Measurements from ENCODE around the gene IAPP. TPM values are rescaled to one million over a fixed set of nuclear protein-coding genes. Genes with fewer than 3 reads are reported as not detected.

Gene IAPP
- total and polyA plus RNA-seq, 9 of the 15 experiments (the other 6 are each of a cell fraction or from before 2014, with no cell fraction given), result not detected

DNA sequence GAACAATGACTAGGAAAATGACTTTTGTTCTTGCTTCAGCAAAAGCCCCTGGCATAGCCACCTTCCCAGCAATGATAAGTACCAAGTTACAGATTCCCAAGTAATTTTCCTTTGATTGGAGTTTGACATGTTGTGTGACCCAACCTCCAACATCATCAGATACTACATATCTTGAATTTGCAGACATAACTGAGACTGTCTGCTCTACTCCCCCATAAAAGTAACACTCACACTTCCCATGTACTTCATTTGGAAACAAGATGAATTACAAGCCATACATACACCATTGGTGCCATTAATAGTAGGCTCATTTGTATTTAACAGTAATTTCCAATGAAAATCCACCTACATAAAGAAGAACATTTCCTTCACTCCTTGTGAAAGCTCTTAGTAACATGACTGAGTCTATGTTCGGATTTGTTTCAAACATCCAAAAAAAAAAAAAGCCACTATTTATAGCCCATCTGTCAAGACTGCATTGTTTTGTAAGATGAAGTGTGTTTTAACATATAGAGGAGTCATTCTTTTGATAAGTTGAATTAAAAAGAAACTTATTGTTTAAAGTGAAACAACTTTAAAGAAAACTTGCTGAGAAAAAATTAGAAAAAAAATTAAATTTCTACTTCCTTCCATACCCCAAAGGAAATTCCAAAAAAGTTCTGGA lies 26.0 kb upstream of the IAPP start (continued):
- TF ChIP-seq KAT8 (IDR thresholded peaks at IDR 0.05; ENCODE audit: low read depth), result no peak
- TF ChIP-seq, protein P1, sequence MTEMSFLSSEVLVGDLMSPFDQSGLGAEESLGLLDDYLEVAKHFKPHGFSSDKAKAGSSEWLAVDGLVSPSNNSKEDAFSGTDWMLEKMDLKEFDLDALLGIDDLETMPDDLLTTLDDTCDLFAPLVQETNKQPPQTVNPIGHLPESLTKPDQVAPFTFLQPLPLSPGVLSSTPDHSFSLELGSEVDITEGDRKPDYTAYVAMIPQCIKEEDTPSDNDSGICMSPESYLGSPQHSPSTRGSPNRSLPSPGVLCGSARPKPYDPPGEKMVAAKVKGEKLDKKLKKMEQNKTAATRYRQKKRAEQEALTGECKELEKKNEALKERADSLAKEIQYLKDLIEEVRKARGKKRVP (CRISPR knock-in tag; IDR thresholded peaks at IDR 0.05), result no peak
- TF ChIP-seq, protein P2, sequence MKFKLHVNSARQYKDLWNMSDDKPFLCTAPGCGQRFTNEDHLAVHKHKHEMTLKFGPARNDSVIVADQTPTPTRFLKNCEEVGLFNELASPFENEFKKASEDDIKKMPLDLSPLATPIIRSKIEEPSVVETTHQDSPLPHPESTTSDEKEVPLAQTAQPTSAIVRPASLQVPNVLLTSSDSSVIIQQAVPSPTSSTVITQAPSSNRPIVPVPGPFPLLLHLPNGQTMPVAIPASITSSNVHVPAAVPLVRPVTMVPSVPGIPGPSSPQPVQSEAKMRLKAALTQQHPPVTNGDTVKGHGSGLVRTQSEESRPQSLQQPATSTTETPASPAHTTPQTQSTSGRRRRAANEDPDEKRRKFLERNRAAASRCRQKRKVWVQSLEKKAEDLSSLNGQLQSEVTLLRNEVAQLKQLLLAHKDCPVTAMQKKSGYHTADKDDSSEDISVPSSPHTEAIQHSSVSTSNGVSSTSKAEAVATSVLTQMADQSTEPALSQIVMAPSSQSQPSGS (CRISPR knock-in tag; IDR thresholded peaks at IDR 0.05), result no peak
- TF ChIP-seq ZNF764 (CRISPR knock-in tag; IDR thresholded peaks at IDR 0.05; ENCODE audit: low read depth), result no peak
- peak; percentile 58 for TF ChIP-seq CBFA2T2 (conservative IDR thresholded peaks at IDR 0.05)
- TF ChIP-seq ZNF507 (tag; conservative IDR thresholded peaks at IDR 0.05), result no peak
- no peak for TF ChIP-seq NFXL1 (CRISPR knock-in tag; IDR thresholded peaks at IDR 0.05)
- no peak for TF ChIP-seq ZFPM2 (CRISPR knock-in tag; IDR thresholded peaks at IDR 0.05)
- TF ChIP-seq ZNF57 (CRISPR knock-in tag; IDR thresholded peaks at IDR 0.05), result no peak
- TF ChIP-seq, protein P3, sequence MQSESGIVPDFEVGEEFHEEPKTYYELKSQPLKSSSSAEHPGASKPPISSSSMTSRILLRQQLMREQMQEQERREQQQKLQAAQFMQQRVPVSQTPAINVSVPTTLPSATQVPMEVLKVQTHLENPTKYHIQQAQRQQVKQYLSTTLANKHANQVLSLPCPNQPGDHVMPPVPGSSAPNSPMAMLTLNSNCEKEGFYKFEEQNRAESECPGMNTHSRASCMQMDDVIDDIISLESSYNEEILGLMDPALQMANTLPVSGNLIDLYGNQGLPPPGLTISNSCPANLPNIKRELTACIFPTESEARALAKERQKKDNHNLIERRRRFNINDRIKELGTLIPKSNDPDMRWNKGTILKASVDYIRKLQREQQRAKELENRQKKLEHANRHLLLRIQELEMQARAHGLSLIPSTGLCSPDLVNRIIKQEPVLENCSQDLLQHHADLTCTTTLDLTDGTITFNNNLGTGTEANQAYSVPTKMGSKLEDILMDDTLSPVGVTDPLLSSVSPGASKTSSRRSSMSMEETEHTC (IDR thresholded peaks at IDR 0.05), result no peak
- no peak for TF ChIP-seq POLR2AphosphoS5 (IDR thresholded peaks at IDR 0.05; ENCODE audit: control insufficient read depth, insufficient read depth, low read depth, low read length)
- peak; percentile 20; the same call in 1 of the 2 replicates for TF ChIP-seq JUND (IDR thresholded peaks at IDR 0.05; ENCODE audit: borderline replicate concordance, low read depth, low read length)
- no peak for TF ChIP-seq JUND (tag; IDR thresholded peaks at IDR 0.05; ENCODE audit: borderline replicate concordance, low read depth, low read length)
- TF ChIP-seq TRIM28 (IDR thresholded peaks at IDR 0.05), result no peak
- no peak for TF ChIP-seq ELF1 (tag; IDR thresholded peaks at IDR 0.05)
- TF ChIP-seq, protein P4, sequence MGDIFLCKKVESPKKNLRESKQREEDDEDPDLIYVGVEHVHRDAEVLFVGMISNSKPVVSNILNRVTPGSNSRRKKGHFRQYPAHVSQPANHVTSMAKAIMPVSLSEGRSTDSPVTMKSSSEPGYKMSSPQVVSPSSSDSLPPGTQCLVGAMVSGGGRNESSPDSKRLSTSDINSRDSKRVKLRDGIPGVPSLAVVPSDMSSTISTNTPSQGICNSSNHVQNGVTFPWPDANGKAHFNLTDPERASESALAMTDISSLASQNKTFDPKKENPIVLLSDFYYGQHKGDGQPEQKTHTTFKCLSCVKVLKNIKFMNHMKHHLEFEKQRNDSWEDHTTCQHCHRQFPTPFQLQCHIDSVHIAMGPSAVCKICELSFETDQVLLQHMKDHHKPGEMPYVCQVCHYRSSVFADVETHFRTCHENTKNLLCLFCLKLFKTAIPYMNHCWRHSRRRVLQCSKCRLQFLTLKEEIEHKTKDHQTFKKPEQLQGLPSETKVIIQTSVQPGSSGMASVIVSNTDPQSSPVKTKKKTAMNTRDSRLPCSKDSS (IDR thresholded peaks at IDR 0.05; ENCODE audit: low read depth, partially characterized antibody), result no peak
- TF ChIP-seq, protein P5, sequence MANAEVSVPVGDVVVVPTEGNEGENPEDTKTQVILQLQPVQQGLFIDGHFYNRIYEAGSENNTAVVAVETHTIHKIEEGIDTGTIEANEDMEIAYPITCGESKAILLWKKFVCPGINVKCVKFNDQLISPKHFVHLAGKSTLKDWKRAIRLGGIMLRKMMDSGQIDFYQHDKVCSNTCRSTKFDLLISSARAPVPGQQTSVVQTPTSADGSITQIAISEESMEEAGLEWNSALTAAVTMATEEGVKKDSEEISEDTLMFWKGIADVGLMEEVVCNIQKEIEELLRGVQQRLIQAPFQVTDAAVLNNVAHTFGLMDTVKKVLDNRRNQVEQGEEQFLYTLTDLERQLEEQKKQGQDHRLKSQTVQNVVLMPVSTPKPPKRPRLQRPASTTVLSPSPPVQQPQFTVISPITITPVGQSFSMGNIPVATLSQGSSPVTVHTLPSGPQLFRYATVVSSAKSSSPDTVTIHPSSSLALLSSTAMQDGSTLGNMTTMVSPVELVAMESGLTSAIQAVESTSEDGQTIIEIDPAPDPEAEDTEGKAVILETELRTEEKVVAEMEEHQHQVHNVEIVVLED (CRISPR knock-in tag; IDR thresholded peaks at IDR 0.05), result no peak
- TF ChIP-seq, protein P6, sequence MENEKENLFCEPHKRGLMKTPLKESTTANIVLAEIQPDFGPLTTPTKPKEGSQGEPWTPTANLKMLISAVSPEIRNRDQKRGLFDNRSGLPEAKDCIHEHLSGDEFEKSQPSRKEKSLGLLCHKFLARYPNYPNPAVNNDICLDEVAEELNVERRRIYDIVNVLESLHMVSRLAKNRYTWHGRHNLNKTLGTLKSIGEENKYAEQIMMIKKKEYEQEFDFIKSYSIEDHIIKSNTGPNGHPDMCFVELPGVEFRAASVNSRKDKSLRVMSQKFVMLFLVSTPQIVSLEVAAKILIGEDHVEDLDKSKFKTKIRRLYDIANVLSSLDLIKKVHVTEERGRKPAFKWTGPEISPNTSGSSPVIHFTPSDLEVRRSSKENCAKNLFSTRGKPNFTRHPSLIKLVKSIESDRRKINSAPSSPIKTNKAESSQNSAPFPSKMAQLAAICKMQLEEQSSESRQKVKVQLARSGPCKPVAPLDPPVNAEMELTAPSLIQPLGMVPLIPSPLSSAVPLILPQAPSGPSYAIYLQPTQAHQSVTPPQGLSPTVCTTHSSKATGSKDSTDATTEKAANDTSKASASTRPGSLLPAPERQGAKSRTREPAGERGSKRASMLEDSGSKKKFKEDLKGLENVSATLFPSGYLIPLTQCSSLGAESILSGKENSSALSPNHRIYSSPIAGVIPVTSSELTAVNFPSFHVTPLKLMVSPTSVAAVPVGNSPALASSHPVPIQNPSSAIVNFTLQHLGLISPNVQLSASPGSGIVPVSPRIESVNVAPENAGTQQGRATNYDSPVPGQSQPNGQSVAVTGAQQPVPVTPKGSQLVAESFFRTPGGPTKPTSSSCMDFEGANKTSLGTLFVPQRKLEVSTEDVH (IDR thresholded peaks at IDR 0.05; ENCODE audit: low read depth, partially characterized antibody), result no peak
- TF ChIP-seq ZNF324 (CRISPR knock-in tag; IDR thresholded peaks at IDR 0.05), result no peak
